Lower lobe of right lung (tissue), 2 donors: Measurements from ENCODE around the gene STK24. TPM values are rescaled to one million over a fixed set of nuclear protein-coding genes. Genes with fewer than 3 reads are reported as not detected.
A peak's percentile ranks its signal among the peaks of the same experiment; 100 is the strongest.

ENCODE experiments used
- ATAC-seq, 2 donors: fragments of 200-7000 bp; cut with Tn5 transposase; one replicate each; pipeline ENCODE4 v1.9.1; 2020 to 2022; ENCODE audit warnings: mild to moderate bottlenecking in 2 of 2, moderate library complexity in 2 of 2
- DNase-seq: peaks from one replicate; pipeline ENCODE4 v3.0.0-alpha.2; 2020
- H3K27ac ChIP-seq: fragments of 200-600 bp; one replicate; pipeline ENCODE4 v1.8.0; 2022
- H3K27me3 ChIP-seq: fragments of 200-600 bp; one replicate; pipeline ENCODE4 v1.8.0; 2022; ENCODE audit warnings: low read depth
- H3K36me3 ChIP-seq: fragments of 200-600 bp; one replicate; pipeline ENCODE4 v1.8.0; 2022; ENCODE audit warnings: mild to moderate bottlenecking
- H3K4me1 ChIP-seq: fragments of 200-600 bp; one replicate; pipeline ENCODE4 v1.8.0; 2022
- H3K4me3 ChIP-seq: fragments of 200-600 bp; one replicate; pipeline ENCODE4 v1.8.0; 2022; ENCODE audit warnings: mild to moderate bottlenecking
- H3K9me3 ChIP-seq: fragments of 200-600 bp; one replicate; pipeline ENCODE4 v1.8.0; 2022
- CTCF ChIP-seq: fragments of 200-600 bp; IDR thresholded peaks from one replicate; pipeline ENCODE4 v1.8.0; 2022; ENCODE audit warnings: antibody characterized with exemption, mild to moderate bottlenecking
- intact Hi-C: fragments of 100-400 bp; cut with DNase I; formaldehyde crosslinking; loops from one replicate; pipeline ENCODE4 v1.11.0; 2022
- total RNA-seq: library from RNA; stranded (reverse); fragmentation: NEBNext Ultra II Directional; extraction: Animal tissue kit (Norgen Biotek cat#: 25700); gene quantifications from one replicate; pipeline ENCODE4 v1.2.1, GENCODE V29; 2021
- donor health status: DM: no; HTN: yes; CAD: no; lungs with severe emphysema.

The STK24 gene
- total RNA-seq, 1 donor from 2014 or later, result 94.5 TPM

DNA sequence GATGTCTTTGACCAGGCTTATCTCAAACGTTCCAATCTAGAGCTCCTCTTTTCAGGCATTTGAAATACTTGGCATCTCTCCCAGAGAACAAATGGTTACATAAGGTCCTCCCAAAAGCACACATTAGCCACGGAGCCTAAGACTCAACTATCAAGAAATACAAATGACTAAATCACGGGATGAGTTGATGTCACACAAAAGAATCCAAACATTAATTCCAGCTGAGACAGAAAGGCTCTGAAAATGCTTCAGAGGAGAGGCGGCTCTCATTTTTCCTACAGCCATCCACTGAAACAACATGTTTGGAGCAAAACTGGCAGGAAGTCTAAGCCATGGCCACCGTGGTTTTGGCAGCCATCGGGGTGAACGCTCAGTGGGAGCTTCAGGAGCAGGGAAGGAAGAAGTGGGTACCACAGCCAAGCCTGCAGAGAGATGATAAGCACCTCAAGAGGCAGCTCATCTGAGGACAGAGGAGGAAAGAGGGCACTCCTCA lies 122.5 kb downstream of the STK24 start:
- peak overlapping the region; percentile 62 for H3K27ac ChIP-seq
- DNase-seq, result no peak
- no peaks in the 10 kb centered on the region for H3K27me3 ChIP-seq
- peak; percentile 60 to 72 for ATAC-seq
- H3K9me3 ChIP-seq, result no peaks in the 10 kb centered on the region
- intact Hi-C loops, result no loop called here
- H3K36me3 ChIP-seq, result peaks cover 64% of the 10 kb centered on the region
- H3K4me3 ChIP-seq, result no peak overlapping the region
- TF ChIP-seq CTCF, result no peak
- peaks cover 23% of the 10 kb centered on the region for H3K4me1 ChIP-seq

DNA sequence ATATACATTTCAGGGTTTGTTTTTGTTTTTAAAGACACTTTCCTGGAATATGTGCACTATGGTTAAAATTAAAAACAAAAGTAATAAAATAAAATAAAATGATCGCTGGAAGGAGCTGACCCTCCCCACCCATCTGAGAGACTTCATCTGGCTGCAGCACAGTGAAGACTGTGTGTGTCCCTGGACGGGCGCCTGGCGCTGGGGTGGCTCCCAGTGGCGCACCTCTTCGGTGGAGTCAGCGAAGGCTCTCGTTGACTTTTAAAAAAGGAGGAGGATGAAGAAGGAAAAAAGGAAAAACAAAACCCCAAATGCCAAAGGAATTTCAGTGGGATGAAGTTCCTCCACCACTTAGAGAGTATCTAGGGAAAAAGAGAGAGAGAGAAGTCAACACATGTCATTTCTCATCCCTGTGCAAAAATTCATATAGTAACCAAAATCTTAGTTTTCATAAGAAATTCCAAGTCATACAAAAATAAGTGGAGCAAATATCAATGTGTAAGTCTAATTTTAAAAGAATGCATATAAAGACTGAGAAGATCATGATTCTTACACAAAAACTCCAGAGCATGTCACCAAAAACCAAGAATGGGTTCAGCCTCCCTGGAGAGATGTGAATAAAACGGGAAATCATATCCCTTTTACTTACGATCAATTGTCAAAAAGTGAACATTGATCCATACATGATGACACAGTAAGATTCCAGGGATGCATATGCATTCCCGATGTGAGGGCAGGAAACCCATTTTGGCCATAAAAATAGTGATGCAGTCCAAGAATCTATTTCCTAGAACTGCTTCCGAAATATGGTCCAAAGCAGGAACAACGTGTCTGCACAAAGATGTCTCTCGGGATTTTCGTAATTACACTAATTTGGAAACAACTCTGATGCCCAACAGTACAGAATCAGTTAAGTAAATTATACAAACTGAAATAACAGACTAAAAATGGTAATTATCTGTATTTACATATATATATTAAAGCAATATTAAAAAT lies 123.8 kb downstream of the STK24 start:
- ATAC-seq (no peak), DNase-seq (no peak)
- H3K27ac ChIP-seq, result no peak overlapping the region
- intact Hi-C loops, result no loop called here
- peaks cover 64% of the 10 kb centered on the region for H3K36me3 ChIP-seq
- H3K4me1 ChIP-seq, result peaks cover 23% of the 10 kb centered on the region
- TF ChIP-seq CTCF, result no peak
- H3K27me3 ChIP-seq, result no peaks in the 10 kb centered on the region
- H3K9me3 ChIP-seq, result no peaks in the 10 kb centered on the region
- H3K4me3 ChIP-seq, result no peak overlapping the region

- Histone ChIP-seq H3K36me3 (peaks cover 65% of the 10 kb centered on the region), H3K4me3 (no peak overlapping the region), H3K27ac (no peak overlapping the region), H3K27me3 (no peaks in the 10 kb centered on the region), H3K9me3 (no peaks in the 10 kb centered on the region), H3K4me1 (peaks cover 23% of the 10 kb centered on the region)
- TF ChIP-seq CTCF, result no peak
- intact Hi-C loops, result no loop called here
- no peak for DNase-seq
- no peak for ATAC-seq
These were observed 125.0 kb downstream of the STK24 start for GRCh38 chr13:98451676-98452470.

GRCh38 chr13:98450539-98451111 lies 126.3 kb downstream of the STK24 start:
- Histone ChIP-seq H3K27me3 (no peaks in the 10 kb centered on the region), H3K27ac (peak overlapping the region; percentile 4), H3K36me3 (peaks cover 61% of the 10 kb centered on the region), H3K4me3 (no peak overlapping the region), H3K9me3 (no peaks in the 10 kb centered on the region), H3K4me1 (peaks cover 23% of the 10 kb centered on the region)
- ATAC-seq (no peak), DNase-seq (no peak)
- TF ChIP-seq CTCF, result no peak
- intact Hi-C loops, result no loop called here

DNA sequence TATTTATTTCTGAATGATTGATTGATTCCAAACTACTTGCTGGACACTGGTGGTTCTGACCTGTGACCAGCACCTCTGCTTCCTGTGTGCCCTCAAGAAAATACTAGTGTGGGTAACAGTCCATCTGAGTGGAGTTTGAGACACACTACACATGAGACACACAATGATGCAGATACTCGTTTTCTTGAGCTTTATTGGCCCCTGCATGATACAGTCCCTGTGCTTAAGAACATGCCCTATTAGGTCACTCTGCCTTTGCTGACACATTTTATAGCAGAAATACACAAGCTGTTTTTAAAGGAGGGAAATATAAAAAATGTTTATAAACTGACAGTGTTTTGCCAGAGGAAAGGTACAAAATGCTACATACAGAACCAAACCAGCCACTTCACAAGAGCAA lies 126.9 kb downstream of the STK24 start:
- DNase-seq, result no peak
- H3K4me3 ChIP-seq, result no peak overlapping the region
- no peaks in the 10 kb centered on the region for H3K27me3 ChIP-seq
- H3K4me1 ChIP-seq, result peaks cover 25% of the 10 kb centered on the region
- intact Hi-C loops, result no loop called here
- H3K9me3 ChIP-seq, result no peaks in the 10 kb centered on the region
- peaks cover 61% of the 10 kb centered on the region for H3K36me3 ChIP-seq
- no peak for TF ChIP-seq CTCF
- peak overlapping the region; percentile 4 for H3K27ac ChIP-seq
- no peak for ATAC-seq
